GM12874 (cell line): Measurements from ENCODE around the gene SFTA2.

ENCODE experiments used
- TF ChIP-seq, protein P1 (sequence below): IDR thresholded peaks from 2 replicates; pipeline ENCODE4 v1.5.1; 2011; ENCODE audit warnings: low read depth, mild to moderate bottlenecking, control low read depth, low read length, moderate library complexity; ENCODE audit not compliant: insufficient read depth

Gene SFTA2

DNA sequence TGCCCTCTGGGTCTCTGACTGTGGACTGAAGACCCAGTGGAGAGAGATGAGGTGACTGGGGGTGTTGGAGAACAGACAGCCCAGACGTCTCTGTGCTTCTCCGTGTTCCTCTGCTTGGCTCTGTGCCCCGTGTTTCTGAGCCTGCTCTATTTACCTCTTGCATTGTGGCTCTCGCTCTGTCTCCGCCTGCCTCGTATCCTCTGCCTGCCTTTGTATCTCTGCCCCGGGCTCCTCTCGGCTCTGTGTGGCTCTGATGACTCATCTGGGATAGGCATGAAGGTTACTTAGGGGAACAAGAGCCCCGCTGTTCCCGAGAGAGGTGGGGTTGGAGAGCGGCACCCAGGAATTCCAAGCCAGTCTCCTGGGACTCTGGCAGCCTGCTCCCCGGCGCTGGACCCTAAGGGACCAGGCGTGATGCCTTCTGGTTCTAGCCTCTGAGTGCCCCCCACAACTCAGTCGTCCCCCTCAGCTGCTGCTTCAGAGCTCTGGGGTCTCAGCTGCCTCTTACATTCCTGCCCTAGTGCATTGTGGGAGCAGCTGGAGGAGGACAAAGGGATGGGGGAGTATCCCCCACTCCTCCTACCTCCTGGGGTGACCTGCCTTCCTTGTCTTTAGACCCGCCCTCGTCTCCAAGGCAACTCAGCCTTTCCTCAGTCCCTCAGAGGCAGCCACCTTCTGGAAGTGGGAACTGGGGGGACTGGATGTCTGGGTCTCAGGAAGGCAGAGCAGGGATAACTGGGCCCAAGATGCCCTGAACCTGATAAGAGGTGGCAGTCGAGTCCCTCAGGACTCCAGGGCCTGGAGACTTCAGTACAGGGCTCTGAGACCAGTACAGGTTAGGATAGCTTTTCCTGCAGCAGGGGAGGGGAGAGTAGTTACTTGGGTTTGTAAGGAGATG is 45.7 kb downstream of the SFTA2 start:
- TF ChIP-seq, protein P1, sequence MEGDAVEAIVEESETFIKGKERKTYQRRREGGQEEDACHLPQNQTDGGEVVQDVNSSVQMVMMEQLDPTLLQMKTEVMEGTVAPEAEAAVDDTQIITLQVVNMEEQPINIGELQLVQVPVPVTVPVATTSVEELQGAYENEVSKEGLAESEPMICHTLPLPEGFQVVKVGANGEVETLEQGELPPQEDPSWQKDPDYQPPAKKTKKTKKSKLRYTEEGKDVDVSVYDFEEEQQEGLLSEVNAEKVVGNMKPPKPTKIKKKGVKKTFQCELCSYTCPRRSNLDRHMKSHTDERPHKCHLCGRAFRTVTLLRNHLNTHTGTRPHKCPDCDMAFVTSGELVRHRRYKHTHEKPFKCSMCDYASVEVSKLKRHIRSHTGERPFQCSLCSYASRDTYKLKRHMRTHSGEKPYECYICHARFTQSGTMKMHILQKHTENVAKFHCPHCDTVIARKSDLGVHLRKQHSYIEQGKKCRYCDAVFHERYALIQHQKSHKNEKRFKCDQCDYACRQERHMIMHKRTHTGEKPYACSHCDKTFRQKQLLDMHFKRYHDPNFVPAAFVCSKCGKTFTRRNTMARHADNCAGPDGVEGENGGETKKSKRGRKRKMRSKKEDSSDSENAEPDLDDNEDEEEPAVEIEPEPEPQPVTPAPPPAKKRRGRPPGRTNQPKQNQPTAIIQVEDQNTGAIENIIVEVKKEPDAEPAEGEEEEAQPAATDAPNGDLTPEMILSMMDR, result no peak

DNA sequence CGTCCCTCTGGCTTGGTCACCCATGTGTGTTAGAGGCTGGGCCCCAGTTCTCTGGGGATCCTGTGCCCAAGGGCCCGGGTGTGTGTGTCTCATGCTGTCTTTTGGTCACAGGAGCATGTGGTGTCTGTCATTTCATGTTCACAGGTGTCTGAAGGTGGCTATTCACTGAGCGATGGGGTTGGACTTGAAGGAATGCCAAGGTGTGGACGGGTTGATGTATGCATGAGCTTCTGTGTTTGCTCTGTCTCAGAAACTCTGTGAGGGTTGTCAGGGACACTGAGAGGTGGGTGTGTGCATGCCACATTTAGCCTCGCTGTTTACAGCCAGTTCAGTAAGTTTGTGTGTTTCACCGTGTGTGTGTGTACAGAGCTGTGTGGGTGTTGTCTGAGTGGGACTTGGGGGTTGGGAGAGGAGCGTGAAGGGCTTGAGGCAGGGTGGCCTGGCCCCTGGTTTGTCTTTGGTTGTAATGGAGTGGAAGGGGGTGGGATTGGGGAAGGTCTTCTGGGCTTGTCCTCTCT is 46.4 kb downstream of the SFTA2 start:
- TF ChIP-seq, protein P1, result no peak

DNA sequence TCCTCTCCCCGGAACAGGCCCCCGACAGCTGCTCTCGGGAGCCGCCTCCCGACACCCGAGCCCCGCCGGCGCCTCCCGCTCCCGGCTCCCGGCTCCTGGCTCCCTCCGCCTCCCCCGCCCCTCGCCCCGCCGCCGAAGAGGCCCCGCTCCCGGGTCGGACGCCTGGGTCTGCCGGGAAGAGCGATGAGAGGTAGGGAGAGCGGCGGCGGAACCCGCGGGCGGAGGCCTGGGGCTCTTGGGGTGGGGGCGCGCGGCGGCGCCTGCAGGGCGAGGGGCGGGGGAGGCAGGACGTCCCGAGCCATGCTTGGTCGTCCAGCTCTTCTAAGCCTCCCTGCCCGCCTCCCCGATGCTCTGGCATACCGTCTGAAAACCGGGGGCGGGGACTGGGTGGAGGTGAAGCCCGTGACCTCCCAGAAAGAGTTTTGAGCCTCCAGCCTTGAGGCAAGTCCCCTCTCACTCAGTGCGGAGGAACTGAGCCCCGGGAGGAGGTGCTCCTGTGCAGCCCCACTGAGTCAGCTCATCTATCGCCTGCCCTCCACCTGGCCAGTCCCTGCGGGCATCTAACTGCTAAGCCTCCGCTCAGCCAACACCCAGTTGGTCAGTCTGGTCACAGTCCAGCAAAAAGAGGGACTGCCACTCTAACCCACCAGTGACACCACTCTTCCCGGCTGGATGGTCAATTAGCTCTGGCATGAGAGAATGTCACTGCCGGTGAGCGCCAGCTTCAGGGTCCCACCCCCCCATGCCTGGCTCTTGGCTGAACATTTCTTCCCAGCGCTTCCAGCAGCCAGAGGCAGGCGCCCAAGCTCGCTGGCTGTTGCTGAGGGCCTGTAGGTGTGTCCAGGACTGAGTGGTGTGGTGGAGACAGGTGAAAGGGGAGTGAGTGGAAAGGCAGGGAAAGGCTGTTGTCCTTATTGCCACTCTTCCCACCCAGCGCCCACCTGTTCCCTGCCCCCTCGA is 47.2 kb downstream of the SFTA2 start:
- TF ChIP-seq, protein P1, result no peak

DNA sequence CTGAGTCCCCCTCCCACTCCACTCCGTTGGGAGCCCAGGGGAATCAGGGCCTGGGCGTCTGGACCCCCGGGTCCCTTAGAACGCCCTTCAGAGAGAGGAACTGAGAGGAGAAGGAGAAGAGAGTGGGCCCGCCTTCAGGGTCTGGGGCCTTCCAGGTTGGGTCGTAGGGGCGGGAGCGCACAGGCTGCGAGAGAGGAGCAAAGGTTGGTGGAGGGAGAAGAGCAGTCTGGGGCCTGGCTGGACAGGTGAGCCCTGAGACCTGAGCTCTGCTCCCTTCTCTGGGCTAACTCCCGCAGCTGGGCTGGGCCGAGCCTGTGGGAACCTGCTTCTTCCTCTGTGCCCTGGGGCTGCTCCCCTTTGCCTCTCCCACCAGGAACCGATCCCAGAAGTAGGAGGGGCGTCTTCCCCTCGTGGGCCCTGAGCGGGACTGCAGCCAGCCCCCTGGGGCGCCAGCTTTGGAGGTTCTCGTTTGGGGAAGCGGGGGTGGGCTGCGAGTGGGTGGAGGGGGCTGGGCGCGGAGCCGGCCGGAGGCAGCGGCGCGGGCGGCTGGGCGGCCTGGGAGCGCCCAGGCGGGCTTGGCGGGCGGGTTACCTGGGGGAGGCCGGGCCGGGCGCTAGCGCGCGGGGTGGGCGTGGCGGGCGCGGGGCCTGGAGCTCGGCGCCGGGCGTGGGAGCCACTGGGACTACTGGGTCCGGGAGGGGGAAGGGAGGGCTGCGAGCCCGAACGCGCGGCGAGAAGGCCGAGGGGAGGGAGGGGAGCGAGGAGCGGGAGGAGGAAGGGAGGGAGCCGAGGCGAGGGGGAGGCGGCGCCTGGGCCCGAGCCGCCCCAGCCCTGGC is 48.1 kb downstream of the SFTA2 start, which contains the start of gene DDR1:
TSS of gene DDR1 (plus strand) at position 835 of the 836 bp plus-strand sequence. CDS start 4,211 bp downstream, outside the sequence.
- TF ChIP-seq, protein P1, result no peak

DNA sequence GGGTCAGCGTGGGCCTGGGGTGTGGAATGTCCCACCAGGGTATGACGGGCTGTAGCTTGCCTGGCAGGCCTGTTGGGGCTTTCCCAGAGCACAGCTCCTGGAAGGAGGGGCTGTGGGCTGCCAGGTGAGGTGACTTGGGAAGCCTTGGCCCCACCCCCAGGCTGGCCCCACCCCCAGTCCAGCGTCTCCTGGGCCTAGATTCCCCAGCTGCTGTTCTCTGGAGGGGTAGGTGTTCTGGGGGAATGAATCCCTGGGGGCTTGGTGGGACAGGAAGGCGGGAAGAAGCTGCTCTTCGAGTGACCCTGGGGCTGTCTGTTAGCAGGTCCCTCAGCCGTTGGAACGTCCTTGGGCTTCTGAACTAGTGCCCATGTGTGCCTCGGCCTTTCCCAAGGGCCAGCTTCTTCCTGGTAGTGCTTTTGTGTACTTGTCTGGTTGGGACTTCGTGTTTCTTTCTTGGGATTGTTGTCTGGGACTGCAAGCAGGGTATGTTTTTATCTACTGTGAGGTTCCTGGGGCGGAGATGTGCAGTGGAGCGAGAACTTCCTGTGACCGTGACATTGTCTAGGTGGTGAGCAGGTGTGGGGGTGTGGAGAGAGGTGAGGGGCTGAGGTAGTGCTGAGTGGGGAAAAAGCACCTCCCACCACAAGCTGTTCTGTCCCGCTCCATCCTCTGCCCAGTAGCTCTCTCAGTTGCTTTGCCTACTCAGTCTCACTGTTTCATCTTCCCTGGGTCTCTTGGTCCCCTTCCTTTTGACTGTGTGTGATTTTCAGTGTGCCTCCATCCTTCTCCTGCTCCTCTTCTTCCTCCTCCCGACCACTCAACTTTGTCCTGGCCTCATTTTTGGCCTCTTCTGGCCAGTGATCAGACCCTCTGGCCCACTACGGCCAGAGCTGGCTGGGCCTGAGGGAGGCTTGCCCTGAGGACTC is 48.9 kb downstream of the SFTA2 start:
- TF ChIP-seq, protein P1, result no peak

DNA sequence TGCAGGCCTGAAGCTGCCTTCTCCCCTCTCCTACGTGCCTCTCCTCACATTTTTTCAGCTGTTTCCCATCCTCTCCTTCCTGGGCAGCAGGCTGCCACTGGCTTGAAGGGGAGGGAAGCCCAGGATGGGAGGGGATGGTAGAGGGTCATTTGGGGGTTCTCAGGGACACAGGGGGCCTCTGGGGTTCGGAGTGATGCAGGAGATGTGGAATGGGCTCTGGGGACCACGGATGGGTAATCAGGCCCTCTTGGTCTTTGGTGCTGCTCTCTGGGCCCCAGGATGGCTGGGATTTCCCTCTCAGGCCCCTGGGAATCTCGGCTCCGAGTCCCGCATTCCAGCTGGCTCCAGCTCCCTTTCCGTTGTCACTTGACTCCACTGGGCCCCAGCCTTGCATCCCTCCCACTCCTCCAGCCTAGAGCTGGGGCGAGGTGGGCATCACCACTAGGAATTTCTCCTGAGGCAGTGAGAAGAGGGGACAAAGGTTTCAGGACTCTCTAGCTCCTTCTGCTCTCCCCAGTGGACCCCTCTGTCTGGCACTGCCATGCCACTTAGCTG is 49.7 kb downstream of the SFTA2 start:
- TF ChIP-seq, protein P1, result no peak
